Neutrophil (primary cell): Measurements from ENCODE around the gene FHAD1.
"Not testable (repeated sequence)": the region's sequence is repeated elsewhere in the genome, so short reads cannot be mapped to it uniquely, and the experiment has no call there.

Experiments used
- H3K27ac ChIP-seq: fragments of 200-600 bp; sonication (generic); 2 replicates; pipeline ENCODE4 v1.5.1; 2016; ENCODE audit warnings: mild to moderate bottlenecking, moderate library complexity
- H3K27me3 ChIP-seq: fragments of 200-600 bp; sonication (generic); 2 replicates; pipeline ENCODE4 v1.6.0; 2016; ENCODE audit warnings: mild to moderate bottlenecking
- H3K36me3 ChIP-seq: fragments of 200-600 bp; sonication (generic); 2 replicates; pipeline ENCODE4 v1.5.1; 2017
- H3K4me1 ChIP-seq, 2 experiments: fragments of 200-600 bp in 1 of 2; sonication (generic) in 1 of 2; 1 replicate in 1 of 2; 2 replicates in 1 of 2; pipeline versions ENCODE4 v1.5.1 to v1.6.1; 2013 to 2016; ENCODE audit warnings: low read depth in 1 of 2, low read length in 1 of 2, mild to moderate bottlenecking in 1 of 2, moderate library complexity in 1 of 2; ENCODE audit not compliant: control insufficient read depth in 1 of 2, insufficient read depth in 1 of 2
- H3K4me3 ChIP-seq, 2 experiments: fragments of 200-600 bp in 1 of 2; sonication (generic) in 1 of 2; 1 replicate in 1 of 2; 2 replicates in 1 of 2; pipeline ENCODE4 v1.5.1; 2013 to 2016; ENCODE audit warnings: low read depth in 1 of 2, low read length in 1 of 2, mild to moderate bottlenecking in 1 of 2, moderate library complexity in 1 of 2
- H3K9me3 ChIP-seq: fragments of 200-600 bp; sonication (generic); 2 replicates; pipeline ENCODE4 v1.5.1; 2016
- TF ChIP-seq, protein P1 (sequence below): fragments of 200-600 bp; sonication (generic); IDR thresholded peaks from 2 replicates; pipeline ENCODE4 v1.5.1; 2016; ENCODE audit warnings: antibody characterized with exemption

Gene FHAD1

GRCh38 chr1:15305468-15305770, 58.4 kb downstream of the FHAD1 start:
- Histone ChIP-seq H3K9me3 (no peaks in the 10 kb centered on the region), H3K36me3 (no peaks in the 10 kb centered on the region), H3K4me1 (no peaks in the 10 kb centered on the region), H3K27ac (no peak overlapping the region), H3K4me3 (no peak overlapping the region), H3K27me3 (no peaks in the 10 kb centered on the region)
- TF ChIP-seq, protein P1, sequence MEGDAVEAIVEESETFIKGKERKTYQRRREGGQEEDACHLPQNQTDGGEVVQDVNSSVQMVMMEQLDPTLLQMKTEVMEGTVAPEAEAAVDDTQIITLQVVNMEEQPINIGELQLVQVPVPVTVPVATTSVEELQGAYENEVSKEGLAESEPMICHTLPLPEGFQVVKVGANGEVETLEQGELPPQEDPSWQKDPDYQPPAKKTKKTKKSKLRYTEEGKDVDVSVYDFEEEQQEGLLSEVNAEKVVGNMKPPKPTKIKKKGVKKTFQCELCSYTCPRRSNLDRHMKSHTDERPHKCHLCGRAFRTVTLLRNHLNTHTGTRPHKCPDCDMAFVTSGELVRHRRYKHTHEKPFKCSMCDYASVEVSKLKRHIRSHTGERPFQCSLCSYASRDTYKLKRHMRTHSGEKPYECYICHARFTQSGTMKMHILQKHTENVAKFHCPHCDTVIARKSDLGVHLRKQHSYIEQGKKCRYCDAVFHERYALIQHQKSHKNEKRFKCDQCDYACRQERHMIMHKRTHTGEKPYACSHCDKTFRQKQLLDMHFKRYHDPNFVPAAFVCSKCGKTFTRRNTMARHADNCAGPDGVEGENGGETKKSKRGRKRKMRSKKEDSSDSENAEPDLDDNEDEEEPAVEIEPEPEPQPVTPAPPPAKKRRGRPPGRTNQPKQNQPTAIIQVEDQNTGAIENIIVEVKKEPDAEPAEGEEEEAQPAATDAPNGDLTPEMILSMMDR: no peak

DNA sequence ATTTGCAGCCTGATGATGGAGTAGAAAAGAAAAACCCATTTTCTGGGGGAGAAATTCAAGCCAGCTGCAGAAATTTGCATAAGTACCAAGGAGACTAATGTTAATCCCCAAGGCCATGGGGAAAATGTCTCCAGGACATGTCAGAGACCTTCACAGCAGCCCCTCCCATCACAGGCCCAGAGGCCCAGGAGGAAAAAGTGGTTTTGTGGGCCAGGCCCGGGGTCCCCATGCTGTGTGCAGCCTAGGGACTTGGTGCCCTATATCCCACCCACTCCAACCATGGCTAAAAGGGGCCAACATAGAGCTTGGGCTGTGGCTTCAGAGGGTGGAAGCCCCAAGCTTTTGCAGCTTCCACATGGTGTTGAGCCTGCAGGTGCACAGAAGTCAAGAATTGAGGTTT, 59.3 kb downstream of the FHAD1 start:
- H3K36me3 ChIP-seq, H3K4me1 ChIP-seq, H3K27ac ChIP-seq, H3K4me3 ChIP-seq, H3K9me3 ChIP-seq, H3K27me3 ChIP-seq: not testable (repeated sequence)

DNA sequence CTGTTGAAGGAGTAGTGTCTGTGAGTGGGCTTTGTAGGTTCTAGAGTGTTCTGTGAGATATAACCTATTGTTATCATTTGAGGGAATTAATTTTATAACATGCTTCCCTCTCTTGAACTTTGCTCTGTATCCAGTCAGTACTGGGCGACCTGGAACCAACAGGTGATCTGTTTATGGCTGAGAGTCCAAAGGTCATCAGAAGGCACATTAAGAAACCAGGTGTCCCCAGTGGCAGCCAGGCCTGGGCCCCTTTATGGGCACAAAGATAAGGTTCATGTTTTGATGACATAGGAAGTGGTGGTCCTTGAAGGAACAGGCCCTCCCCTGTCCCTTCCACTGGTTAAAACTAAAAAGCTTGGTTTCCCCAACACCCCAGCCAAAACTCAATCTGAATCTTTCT, 61.1 kb downstream of the FHAD1 start:
- Histone ChIP-seq H3K36me3 (no peaks in the 10 kb centered on the region), H3K4me1 (no peaks in the 10 kb centered on the region), H3K9me3 (no peaks in the 10 kb centered on the region), H3K27me3 (no peaks in the 10 kb centered on the region), H3K27ac (no peak overlapping the region), H3K4me3 (no peak overlapping the region)
- TF ChIP-seq, protein P1: no peak

GRCh38 chr1:15308621-15309027, 61.6 kb downstream of the FHAD1 start:
- TF ChIP-seq, protein P1: no peak
- Histone ChIP-seq H3K4me3 (no peak overlapping the region), H3K4me1 (no peaks in the 10 kb centered on the region), H3K9me3 (no peaks in the 10 kb centered on the region), H3K27ac (no peak overlapping the region), H3K36me3 (no peaks in the 10 kb centered on the region), H3K27me3 (no peaks in the 10 kb centered on the region)

DNA sequence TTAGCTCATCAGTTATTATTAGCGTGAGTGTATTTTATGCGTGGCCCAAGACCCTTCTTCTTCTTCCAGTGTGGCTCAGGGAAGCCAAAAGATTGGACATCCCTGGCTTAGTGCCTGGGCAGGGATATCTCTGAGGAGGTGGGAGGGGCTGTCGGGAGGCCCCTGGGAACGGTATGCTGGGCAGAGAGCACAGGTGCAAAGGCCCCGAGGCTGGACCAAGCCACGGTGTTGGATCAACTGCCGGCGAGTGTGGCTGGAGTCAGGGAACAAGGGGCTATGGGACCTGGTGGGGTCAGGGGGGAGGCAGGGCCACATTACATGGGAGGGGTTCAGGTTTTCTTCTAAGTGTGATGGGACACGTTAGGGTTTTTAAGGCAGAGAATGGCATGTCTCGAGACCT, 62.7 kb downstream of the FHAD1 start:
- H3K27ac ChIP-seq: no peak overlapping the region
- no peaks in the 10 kb centered on the region for H3K36me3 ChIP-seq
- no peaks in the 10 kb centered on the region for H3K27me3 ChIP-seq
- H3K9me3 ChIP-seq: no peaks in the 10 kb centered on the region
- TF ChIP-seq, protein P1: no peak
- no peaks in the 10 kb centered on the region for H3K4me1 ChIP-seq
- no peak overlapping the region for H3K4me3 ChIP-seq

DNA sequence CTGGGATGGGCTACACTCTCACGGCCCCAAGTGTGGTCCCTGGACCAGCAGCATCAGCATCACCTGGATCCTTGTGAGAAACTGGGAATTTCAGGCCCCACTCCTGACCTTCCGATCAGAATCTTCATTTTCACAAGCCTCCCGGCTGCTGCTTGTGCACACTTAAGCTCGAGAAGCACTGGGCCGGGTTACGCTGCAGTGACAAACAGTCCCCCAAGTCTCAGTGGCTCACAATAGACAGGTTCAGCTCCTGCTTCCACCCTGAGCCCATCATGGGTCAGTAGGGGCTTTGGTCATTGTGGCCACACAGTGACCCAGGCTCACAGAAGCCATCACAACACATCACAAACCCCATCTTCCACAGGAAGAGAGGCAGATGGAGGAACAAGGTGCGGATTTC, 63.5 kb downstream of the FHAD1 start:
- H3K9me3 ChIP-seq: no peaks in the 10 kb centered on the region
- TF ChIP-seq, protein P1: no peak
- H3K27me3 ChIP-seq: no peaks in the 10 kb centered on the region
- no peaks in the 10 kb centered on the region for H3K36me3 ChIP-seq
- no peak overlapping the region for H3K4me3 ChIP-seq
- H3K27ac ChIP-seq: no peak overlapping the region
- no peaks in the 10 kb centered on the region for H3K4me1 ChIP-seq
